ENCODE data around the gene BID.

Gene BID

DNA sequence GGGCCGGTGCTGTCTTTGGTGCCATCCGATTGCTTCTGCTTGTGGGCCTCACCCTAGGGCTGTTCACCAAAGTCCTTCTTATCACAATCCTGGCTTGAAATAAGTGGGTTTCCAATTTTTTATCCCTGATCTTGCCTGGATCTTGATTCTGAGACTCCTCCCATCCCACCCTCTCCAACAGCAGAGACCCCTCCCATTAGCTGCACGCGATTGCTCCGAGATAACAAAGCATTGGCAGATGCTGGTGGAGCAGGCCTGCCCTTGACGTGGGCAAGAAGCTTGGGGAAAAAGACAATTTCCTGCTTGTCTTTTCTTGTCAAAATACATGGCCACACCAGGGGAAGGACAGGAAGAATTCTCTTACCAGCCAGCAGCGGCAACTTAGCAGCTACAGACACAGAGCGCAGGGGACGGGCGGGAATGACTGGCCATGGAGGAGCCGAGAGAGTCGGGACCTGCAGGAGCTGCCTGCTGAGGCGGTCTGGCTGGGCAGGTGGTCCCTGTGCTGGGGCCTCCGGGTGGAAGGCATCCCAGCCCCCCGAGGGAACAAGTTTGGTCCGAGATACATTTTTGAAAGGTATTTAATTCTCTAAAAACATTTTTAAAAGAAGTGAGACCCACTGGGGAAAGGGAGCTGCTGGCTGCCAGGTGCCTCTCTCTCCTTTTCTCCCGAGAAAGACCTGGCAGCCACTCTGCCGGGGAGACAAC is 9.7 kb upstream of the BID start:
- DNase-seq (ENCODE audit: low read depth in 4 of 4, low spot score in 1 of 4) = no peak

DNA sequence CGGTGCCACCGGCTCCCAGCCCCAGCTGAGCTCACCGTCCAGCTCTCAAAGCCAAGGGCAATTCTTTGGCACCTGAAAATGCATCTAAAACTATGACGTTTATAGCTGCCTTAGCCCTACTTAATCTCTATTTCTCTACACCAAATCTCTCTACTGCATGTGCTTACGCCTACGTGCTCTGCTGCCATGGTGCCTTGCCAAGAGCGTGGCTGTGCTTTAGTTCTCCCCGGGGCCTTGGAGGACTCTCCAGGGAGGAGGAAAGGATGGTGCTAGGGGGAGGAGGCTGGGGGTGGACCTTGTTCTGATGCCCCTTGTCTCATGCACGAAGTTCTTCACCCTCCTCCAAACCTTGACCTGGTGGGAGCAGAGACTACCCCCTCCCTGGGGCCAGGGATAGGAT is 9.0 kb upstream of the BID start:
- DNase-seq (ENCODE audit: low read depth in 4 of 4, low spot score in 1 of 4) = no peak

DNA sequence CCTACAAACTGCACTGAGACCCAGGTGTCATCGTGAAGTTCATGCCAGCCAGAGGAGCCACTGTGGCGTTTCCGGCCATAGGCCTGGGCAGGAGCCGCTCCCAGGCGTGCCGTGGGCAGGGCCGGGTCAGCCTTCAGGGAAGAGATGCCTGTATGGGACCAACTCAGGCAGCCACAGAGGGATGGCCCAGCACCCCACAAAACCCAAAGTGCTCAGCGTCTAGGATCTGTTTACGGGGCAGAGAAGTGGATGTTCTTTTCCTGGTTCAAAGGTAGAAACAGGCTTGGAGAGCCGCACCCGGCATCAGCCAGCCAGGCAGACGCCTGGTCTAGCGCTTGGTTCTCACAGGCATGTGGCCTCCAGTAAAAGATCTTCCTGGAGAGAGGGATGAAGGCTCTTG is 8.4 kb upstream of the BID start:
- no peak for DNase-seq (ENCODE audit: low read depth in 4 of 4, low spot score in 1 of 4)

DNA sequence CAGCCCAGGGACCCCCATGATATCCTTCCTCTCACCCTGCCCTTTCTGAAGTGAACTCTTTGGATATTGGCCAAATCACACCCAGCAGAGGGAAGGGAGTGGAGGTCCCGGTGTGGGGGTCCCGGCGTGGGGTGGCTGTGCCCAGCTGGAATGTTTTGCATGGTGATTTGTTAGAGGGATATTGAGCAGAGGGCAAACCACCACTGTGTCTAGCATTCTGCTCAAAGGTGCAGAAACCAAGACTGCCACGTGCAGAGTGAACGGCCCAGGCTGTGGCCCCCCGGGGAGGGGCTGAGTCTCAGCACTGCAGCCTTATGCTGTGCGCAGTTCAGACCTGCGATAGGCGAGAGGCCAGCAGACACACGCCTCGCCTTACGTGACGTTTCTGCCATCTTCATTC is 7.9 kb upstream of the BID start:
- no peak for DNase-seq (ENCODE audit: low read depth in 4 of 4, low spot score in 1 of 4)

DNA sequence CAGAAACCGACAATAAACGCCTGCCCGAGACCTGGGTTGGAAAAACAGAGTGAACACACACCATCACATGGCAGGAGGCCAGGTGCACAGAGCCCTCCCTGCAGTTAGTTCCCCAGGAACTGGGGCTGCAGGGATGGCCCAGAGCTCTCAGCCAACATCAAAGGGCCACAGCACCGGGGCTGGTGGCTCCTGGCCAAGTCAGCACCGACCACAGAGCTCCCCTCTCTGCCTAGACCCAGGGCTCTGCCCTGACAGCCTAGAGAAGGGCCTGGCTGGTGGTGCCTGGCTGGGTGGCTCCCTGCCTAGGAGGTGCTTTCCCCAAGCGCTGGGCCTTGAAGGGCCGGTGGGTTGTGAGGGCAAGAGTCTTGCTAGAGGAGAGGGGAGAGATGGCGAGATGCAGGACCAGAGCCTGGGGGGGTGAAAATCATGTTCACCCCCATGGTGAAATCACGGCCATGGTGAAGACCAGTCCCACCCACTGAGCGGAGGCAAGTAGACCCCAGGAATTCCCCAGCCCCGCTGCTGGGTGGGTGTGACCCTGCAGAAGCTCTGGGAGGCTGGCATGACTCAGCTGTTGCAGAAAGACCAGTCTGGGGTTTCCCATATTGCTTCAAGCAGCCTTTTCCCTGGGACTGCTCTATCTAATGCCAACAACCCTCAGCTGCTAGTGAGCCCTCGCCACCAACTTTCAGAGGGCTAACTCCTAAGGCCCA is 7.2 kb upstream of the BID start:
- peak in 2 of 4 experiments; percentile 39 to 47 for DNase-seq (ENCODE audit: low read depth in 4 of 4, low spot score in 1 of 4)

DNA sequence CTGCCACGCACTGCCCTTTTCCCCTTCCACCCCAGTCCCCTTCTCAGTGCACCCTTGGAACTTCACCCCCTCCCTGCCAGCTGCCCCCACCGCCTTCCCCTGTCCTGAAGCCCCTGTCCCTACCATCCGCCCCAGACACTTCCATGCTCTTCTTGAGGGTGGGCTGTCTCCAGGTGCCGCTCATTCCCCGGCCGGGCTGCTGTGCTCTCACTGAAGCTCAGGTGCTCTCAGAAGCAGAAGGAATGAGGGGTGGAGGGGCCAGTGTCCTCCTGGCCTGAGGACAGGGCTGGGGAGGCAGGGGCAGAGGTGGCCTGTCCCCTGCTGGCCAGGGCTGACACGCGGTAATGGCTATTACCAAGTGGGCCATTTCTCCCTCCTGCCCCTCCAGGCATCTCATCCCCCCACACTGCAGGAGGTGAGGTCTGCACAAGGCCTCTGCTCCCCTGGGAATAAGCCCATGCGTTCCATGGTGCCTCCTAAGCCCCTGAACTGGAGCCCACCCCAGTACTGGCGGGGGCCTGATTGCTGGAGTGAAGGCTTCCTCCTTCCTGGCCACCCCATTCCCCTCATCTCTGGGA is 6.6 kb upstream of the BID start:
- no peak for DNase-seq (ENCODE audit: low read depth in 4 of 4, low spot score in 1 of 4)

DNA sequence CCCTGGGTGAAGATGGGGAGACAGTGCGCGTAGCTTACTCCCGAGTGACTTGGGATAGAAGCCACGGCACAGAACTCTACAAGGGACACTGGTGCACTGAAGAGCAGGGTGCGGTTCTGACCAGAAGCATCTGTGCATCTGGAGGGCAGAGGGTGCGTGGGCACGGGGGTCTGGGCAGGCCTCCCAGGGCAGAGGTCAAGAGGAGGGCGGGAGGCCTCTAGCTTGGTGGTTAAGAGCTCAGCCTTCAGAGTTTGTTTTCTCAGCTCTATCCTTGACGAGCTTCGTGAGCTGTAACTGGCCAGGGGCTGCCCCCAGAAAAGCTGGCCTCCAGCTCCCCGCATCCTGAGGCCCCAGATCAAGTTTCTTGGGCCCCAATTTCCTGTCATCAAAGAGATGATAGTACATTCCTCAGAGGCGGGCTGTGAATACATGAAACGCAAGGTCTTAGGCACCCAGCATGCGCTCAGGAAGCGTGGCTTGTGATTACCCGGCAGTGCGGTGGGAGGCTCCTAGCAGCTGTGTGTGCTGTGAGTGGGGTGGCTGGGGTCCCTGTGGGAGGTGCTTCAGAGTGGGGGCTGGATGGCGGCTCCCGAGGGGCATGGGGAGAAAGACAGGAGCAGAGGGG is 6.0 kb upstream of the BID start:
- DNase-seq (ENCODE audit: low read depth in 4 of 4, low spot score in 1 of 4) = no peak

DNA sequence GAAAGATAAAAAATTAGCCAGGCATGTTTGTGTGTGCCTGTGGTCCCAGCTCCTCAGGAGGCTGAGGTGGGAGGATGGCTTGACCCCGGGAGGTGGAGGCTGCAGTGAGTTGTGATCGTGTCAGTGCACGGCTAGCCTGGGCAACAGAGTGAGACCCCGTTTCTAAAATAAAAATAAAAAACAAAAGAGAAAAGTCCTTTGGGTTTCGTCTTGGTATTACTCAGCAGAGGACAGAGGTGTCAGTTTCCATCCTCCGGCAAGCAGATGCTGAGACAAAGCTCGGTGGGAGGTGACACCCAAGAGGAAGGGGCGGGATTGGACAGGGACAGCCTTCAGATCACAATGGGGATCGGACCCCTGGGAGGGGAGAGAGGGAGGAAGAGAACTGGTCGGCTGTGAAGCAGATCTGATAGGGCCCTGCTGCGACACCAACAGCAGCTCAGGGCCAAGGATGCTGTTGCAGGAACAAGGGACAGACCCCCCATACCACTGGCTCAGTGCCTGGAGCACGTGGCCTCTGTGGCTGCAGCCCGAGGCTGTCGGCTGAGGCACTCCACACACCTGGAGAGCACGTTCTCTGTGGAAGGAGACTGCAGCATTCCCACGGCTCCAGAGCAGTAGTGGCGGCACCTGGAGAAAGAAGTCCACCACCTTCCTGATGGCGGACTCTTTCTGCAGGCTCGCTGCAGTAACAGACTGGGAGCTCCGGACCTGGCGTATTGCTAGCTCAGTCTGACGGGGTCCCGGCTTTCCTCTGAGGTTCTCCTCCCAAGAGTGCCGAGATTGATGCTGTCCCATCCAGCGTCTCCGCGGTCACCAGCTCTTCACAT is 5.2 kb upstream of the BID start:
- no peak for DNase-seq (ENCODE audit: low read depth in 4 of 4, low spot score in 1 of 4)

DNA sequence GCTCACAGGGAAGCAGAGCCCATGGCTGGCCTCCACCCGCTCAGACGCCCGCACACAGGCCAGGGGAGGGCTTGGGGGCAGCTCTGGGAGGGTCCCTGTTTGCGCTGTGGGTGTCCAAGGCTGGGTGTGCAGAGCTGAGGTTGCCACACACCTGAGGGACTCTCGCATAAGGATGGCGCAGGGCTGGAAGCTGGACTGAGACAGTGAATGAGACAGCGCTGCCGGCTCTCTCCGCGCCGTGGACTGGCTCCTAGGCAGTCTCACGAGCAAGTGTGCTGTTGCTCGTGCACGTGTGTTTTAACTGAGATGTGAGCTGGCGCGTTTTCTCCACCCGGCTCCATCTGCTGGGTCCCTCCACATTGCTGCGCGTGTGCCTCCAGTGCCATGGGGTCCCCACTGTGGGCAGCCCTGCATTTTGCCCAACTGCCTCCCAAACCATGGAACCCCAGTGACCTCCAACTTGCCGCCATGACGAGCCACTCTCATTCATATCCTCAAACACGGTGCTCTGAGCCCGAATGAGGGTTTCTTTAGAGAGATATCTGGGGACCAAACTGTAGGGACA is 4.2 kb upstream of the BID start:
- no peak for DNase-seq (ENCODE audit: low read depth in 4 of 4, low spot score in 1 of 4)

DNA sequence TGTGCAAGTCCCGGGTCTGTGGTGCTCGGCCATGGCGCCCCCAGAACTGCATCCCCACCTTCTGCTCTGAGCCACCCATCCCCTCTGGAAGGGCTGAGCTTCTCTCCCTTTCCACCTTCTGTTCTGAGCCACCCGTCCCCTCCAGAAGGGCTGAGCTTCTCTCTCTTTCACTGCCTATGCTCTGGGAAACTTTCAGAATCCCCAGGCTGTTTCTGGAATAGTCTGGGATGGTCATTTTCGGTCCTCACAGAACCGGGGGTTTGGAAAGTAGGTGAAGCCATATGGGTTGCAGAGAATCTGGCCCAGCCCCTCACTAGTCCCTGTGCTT is 3.4 kb upstream of the BID start:
- DNase-seq (ENCODE audit: low read depth in 4 of 4, low spot score in 1 of 4) = no peak

DNA sequence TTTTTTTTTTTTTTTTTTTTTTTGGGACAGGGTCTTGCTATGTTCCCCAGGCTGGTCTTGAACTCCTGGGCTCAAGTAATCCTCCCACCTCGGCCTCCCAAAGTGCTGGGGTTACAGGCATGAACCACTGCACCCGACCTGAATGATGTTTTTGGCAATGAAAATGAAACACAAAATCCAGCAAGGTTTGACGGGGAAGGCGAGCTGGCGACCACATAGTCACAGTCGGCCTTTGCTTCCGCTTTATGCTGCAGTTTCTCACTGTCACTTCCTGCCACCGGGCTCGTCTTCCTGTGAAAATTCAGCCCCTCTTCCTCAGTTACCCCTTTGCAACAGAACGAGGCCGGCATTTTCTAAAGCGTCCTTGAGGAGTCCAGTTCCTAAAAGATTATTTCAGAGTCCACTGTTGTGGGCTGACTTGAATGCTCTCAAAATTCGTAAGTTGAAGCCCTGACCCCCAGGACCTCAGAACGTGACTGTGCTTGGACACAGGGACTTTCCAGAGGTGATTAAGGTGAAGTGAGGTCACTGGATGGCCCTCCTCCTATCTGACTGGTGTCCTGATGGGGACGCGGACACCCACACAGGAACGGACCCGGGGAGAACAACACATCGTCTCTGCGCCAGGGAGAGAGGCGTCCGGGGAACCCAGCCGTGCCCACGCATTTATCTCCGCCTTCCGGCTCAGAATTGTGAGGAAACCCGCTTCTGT is 2.9 kb upstream of the BID start:
- DNase-seq (ENCODE audit: low read depth in 4 of 4, low spot score in 1 of 4) = peak in 2 of 4 experiments; percentile 27 to 44

DNA sequence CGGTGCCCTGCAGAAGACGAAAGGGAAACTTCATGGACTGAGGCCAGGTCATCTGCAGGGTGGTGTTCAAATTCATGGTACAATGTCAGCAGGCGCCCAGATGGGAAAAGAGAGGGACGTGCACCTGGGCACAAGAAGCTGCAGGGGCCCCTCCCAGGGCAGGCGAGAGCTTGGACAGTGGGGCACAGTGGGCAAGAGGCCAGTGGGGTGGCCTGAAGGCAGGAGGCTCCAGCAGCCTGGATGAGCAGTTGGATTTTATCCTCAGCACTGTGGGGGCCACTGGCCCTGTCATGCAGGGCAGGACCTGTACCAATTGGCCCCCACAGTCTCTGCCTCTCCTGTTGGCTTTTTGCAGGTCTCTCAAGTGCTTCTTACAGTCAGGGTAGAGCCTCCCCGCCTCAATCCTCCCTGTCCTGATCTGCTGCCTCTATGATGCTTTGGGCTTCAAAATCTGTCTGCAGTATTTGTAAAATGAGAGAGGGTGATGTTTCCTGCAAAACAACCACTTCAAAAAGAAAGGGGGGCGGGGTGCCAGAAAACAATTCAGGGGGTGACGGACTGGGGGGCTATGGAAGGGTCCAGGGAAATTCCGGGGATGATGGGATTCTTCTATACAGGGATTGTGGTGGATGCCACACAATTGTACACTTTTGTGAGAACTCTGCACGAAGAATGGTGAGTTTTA is 1.7 kb upstream of the BID start:
- no peak for DNase-seq (ENCODE audit: low read depth in 4 of 4, low spot score in 1 of 4)

DNA sequence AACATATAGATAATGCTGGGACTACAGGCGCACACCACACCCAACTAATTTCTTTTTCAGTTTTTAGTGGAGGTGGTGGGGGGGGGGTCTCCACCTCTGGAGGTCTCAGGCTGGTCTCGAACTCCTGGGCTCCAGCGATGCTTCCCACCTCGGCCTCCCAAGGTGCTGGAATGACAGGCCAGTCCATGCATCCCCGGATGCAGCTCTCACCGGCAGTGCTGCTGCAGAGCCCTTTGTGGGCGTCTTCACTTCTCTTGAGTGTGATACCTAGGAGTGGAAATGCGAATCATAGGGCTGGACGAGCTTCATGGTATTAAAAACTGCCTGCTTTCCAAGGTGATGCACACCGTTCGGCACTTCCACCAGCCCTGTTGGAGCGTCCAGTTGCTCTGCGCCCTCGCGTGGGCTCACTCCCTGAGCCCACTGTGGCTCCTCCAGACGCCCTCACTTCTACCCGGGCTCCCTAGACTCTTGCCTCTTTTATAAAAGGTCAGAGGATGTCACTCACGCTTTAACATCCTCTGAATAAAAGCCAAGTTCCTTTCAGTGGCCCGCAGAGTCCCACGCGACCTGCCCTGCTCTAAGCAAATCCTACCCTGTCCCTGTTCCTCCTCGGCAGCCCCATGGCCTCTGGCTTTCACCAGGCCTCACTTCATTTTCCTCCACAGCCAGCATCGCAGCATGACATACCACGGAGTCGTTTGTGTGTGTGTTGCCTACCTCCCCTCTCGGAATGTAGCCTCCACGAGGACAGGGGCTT is 837 bp upstream of the BID start:
- no peak for DNase-seq (ENCODE audit: low read depth in 4 of 4, low spot score in 1 of 4)

DNA sequence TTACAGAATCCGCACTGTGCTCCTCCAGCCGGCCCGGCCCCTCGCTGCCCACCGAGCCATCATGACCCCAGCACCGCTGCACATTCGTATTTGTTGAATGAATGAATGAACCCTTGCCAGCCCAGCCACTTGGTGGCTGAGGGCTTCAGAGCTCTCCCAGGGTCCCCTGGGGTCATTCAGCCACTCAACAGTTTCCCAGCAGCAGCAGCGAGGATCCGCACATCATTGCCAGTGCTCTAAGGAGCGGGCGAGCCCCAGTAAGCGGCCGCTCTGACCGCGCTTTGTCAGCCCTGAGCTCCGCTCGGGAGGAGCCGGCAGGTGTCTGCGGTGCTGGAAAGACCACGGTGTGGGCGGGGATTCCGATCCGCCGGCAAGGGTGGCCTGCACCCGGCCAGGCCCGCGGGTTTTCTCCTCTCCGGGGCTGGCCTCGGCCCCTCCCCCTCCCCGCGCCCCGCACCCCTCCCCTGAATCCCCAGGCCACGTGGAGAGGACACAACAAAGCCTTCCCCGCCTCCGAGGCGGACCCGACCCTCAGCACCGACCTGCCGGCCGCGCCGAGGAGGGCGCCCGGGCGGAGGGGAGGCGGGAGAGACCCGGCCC is 563 bp downstream of the BID start:
- peak in 1 of 4 experiments; percentile 55 for DNase-seq (ENCODE audit: low read depth in 4 of 4, low spot score in 1 of 4)

DNA sequence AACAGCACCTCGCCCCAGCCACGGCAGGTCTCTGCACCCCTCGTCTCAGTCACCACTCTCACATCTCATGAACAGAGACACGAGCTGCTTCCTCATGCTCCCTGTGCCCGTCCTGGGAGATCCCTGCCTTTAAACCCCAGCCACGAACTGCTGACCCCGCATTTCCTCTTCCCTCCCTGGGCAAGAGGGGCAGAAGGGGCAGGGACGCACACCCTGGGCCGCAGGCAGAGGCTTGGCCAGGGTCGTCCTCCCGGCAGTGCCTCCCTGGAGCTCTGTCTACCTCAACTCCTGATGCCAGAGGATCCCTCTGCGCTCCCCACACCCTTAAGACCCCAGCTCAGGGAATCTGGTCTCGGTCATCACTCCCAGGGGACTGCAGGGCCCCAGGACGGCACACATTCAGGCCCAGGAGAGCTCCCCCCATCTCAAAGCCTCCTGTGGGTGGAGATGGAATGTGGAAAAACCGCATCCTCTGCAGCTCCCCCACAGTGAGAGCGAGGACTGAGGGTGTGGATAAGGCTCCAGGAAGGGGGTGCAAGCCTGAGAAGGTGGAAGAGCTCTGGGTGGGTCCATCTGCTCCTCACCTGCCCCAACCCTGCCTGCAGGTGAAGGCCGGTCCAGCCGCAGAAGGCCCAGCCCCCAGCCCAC is 1.2 kb downstream of the BID start:
- DNase-seq (ENCODE audit: low read depth in 4 of 4, low spot score in 1 of 4) = no peak

DNA sequence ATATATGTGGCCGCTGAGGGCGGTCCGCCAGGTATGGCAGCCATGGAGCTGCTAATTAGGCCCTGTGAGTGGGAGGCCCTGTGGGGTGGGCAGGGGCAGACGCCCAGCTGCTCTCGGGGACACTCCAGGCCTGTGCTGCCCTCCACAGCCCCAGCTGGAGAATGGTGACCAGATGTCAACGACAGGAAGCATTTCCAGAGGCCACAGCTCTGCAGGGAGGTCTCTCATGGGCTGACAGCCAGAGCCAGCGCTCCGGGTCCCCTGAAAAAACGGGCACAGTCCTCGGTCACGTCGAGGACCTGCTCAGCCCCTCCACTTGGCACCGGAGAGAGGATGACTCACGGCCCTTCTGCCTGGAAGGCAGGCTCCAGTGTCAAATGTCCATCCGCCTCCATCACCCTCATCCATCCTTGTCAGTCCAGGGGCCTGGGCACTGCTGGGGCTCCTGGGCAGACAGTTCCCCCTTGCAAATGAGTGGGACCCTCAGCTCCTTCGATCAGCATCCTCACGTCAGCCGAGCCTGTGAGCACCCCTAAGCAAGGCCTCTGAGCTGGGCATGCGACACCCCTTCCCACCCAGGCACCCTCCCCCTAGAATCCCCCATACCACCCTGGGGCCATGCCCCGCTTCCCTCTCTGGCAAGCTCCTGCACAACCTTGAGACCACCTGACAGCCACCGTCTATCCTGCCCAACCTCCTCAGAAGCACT is 1.9 kb downstream of the BID start:
- DNase-seq (ENCODE audit: low read depth in 4 of 4, low spot score in 1 of 4) = no peak

Measured in stimulated activated CD4-positive, alpha-beta T cell treated with anti-CD3 and anti-CD28 coated beads, Interleukin-1b, Interleukin-23, amount 100 ng/mL, for 24 hours (primary cell).